Left renal cortex interstitium (tissue), 4 donors: ENCODE measurements around the gene DSCAML1. TPM values are rescaled to one million over a fixed set of nuclear protein-coding genes. Genes with fewer than 3 reads are reported as not detected.
A peak's percentile ranks its signal among the peaks of the same experiment; 100 is the strongest.

Experiments
- DNase-seq, 4 donors: peaks; one replicate each; pipeline ENCODE4 v3.0.0-alpha.2; 2013; ENCODE audit warnings: low read depth in 4 of 4, low spot score in 2 of 4, missing footprints in 1 of 4
- polyA plus RNA-seq, 4 donors: library from polyadenylated mRNA; unstranded; fragments of 120-200 nt; gene quantifications; one replicate each; pipeline ENCODE4 v1.2.1, GENCODE V29; 2013; ENCODE audit not compliant: insufficient read length in 4 of 4

DSCAML1 gene
- polyA plus RNA-seq: 1 to 10 TPM; 1.3 to 4.0 (median 2.0) TPM

GRCh38 chr11:117796872-117797529, at the start of gene DSCAML1:
TSS of gene DSCAML1 (minus strand) at chr11:117797216. CDS start at chr11:117797079, 137 bp downstream.
- no peak for DNase-seq

GRCh38 chr11:117843666-117844484, 46.9 kb upstream of the DSCAML1 start:
- DNase-seq: no peak

- no peak for DNase-seq
Measured at GRCh38 chr11:117842131-117842941, 45.3 kb upstream of the DSCAML1 start.

GRCh38 chr11:117841551-117842031, 44.6 kb upstream of the DSCAML1 start:
- DNase-seq: no peak

- no peak for DNase-seq
Measured at GRCh38 chr11:117840881-117841550, 44.0 kb upstream of the DSCAML1 start.

GRCh38 chr11:117839936-117840813, 43.2 kb upstream of the DSCAML1 start:
- DNase-seq: no peak

- no peak for DNase-seq
Measured at GRCh38 chr11:117839380-117839881, 42.4 kb upstream of the DSCAML1 start.

GRCh38 chr11:117838901-117839300, 41.9 kb upstream of the DSCAML1 start:
- no peak for DNase-seq

- no peak for DNase-seq
Measured at GRCh38 chr11:117837791-117838190, 40.8 kb upstream of the DSCAML1 start.

GRCh38 chr11:117837070-117837776, 40.2 kb upstream of the DSCAML1 start:
- DNase-seq: no peak

GRCh38 chr11:117836077-117836960, 39.3 kb upstream of the DSCAML1 start:
- DNase-seq: no peak

- DNase-seq: no peak
Measured at GRCh38 chr11:117835576-117835975, 38.6 kb upstream of the DSCAML1 start.

- DNase-seq: no peak
Measured at GRCh38 chr11:117834838-117835443, 37.9 kb upstream of the DSCAML1 start.

GRCh38 chr11:117834068-117834810, 37.2 kb upstream of the DSCAML1 start:
- no peak for DNase-seq

- DNase-seq: peak in 1 of 4 donors; percentile 44
Measured at GRCh38 chr11:117833401-117833891, 36.4 kb upstream of the DSCAML1 start.

- no peak for DNase-seq
Measured at GRCh38 chr11:117832511-117832910, 35.5 kb upstream of the DSCAML1 start.
